Astrocyte of the cerebellum (primary cell): Measurements from ENCODE around the gene GLYATL1.
A peak's percentile ranks its signal among the peaks of the same experiment; 100 is the strongest.

Source experiments
- DNase-seq: peaks from one replicate; pipeline ENCODE4 v3.0.0-alpha.2; 2011; ENCODE audit warnings: low read depth
- H3K4me3 ChIP-seq: 2 replicates; pipeline ENCODE4 v1.5.1; 2011; ENCODE audit warnings: mild to moderate bottlenecking, low read depth, low read length, moderate library complexity
- CTCF ChIP-seq: IDR thresholded peaks from 2 replicates; pipeline ENCODE4 v1.5.1; 2012; ENCODE audit warnings: low read length, low read depth, moderate library complexity, mild to moderate bottlenecking; ENCODE audit errors: missing control alignments
- in situ Hi-C: cut with HindIII; loops from 2 replicates; pipeline ENCODE4 v1.10.0; 2017; ENCODE audit warnings: low sequenced_read_pairs

The GLYATL1 gene

GRCh38 chr11:58949184-58949583, 9.9 kb downstream of the GLYATL1 start:
- in situ Hi-C loops: no loop called here
- no peak overlapping the region for H3K4me3 ChIP-seq
- no peak for DNase-seq
- no peak for TF ChIP-seq CTCF

- no peak for TF ChIP-seq CTCF
- H3K4me3 ChIP-seq: no peak overlapping the region
- no peak for DNase-seq
- in situ Hi-C loops: no loop called here
Measured at GRCh38 chr11:58957922-58958321, 18.6 kb downstream of the GLYATL1 start.

- no peak overlapping the region for H3K4me3 ChIP-seq
- TF ChIP-seq CTCF: no peak
- no peak for DNase-seq
- in situ Hi-C loops: no loop called here
Measured at GRCh38 chr11:58958500-58958899, 19.2 kb downstream of the GLYATL1 start.

GRCh38 chr11:58963551-58964104, 24.3 kb downstream of the GLYATL1 start:
- DNase-seq: peak; percentile 50
- peak overlapping the region; percentile 14 for H3K4me3 ChIP-seq
- in situ Hi-C loops: no loop called here
- peak; percentile 49 for TF ChIP-seq CTCF

GRCh38 chr11:58965246-58965985, 26.1 kb downstream of the GLYATL1 start:
- in situ Hi-C loops: no loop called here
- no peak overlapping the region for H3K4me3 ChIP-seq
- no peak for TF ChIP-seq CTCF

GRCh38 chr11:58968251-58968711, 29.0 kb downstream of the GLYATL1 start:
- in situ Hi-C loops: no loop called here
- no peak for TF ChIP-seq CTCF
- H3K4me3 ChIP-seq: no peak overlapping the region
- DNase-seq: no peak

More at GRCh38 chr11:58965246-58965985, 26.1 kb downstream of the GLYATL1 start:
- DNase-seq: no peak
